CD4-positive, alpha-beta T cell treated with Interleukin-17A for 4 hours (primary cell): Measurements from ENCODE around the gene CDYL2.

Experiments
- DNase-seq: peaks from one replicate; pipeline ENCODE4 v3.0.0-alpha.2; 2020; ENCODE audit warnings: mixed read lengths

CDYL2 gene

DNA sequence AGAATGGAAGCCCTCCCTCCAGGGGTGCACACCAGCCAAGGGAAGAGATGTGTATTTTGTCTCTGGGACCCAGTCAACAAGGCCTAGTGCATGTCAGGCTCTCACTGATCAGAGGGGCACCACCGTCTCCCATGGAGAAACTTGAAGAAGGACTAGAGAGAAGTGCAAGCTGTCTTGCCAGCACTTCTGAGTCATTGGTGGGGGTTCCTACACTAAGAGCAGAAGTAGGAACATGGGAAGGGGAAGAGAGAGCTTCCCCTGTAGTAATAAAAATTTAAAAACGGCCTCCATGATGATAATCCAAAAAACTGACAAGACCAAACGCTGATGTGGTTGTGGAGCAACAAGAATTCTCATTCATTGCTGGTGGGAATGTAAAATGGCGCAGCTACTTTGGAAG lies 217.3 kb downstream of the CDYL2 start:
- DNase-seq, result no peak

GRCh38 chr16:80586476-80586875 lies 217.9 kb downstream of the CDYL2 start:
- DNase-seq, result no peak

- DNase-seq, result no peak
Observed at GRCh38 chr16:80585764-80586163, 218.6 kb downstream of the CDYL2 start.

DNA sequence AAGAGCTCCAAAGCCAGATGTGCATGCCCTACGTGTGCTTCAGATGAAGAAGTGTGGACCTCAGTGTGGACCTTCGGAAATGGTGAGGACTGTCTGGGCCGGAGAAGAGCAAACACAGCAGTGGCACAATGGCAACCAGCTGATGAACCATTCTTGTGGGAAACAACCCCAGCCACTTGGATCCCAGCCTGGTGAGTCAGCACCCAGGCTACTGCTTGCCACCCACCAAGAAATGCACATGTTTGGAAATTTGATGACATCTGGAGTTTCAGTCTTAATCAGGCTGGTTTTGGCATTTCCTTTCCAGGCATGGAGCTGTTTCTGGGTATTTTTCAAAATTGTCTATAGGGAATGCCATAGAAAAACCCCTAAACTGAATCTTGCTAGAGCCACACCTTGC lies 220.9 kb downstream of the CDYL2 start:
- no peak for DNase-seq

GRCh38 chr16:80580109-80580832 lies 224.1 kb downstream of the CDYL2 start:
- peak; percentile 68 for DNase-seq

DNA sequence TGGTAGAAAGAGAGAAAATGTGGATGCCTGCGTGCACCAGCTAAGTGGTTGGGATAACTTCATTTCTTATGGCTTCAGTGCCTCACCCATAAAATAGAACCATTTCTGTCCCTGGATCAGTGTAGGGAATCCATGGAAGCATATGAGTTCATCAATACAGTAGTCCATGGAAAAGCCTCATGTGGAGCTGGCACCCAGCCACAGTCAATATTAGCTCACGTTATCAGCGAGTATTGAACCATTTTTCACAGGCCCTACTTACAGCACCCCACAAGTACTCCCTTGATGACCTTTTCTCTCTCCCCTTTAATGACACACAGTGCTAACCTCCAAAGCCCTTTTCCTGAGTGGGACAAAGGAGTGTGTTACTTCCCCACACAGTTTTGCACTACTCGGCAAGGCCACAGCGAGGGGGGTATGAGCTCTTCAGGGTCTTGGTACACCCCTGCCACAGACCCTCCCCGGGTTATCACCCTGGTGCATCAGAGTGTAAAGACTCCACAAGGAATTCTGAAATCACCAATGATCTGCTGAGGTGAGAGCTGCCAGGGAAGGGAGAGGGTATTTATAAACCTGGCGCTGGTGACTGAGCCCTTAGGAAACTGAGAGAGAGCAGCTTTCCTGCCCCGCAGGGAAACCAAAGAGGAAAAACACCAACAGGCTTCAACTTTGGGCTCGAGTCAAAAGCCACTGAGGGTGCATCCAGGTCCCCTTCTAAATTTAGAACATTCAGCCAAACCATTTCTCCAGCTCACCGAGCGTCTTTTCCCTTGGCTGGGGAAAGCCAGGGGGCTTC lies 226.7 kb downstream of the CDYL2 start:
- no peak for DNase-seq

- no peak for DNase-seq
Observed at GRCh38 chr16:80576343-80576912, 228.0 kb downstream of the CDYL2 start.

GRCh38 chr16:80573700-80574120 lies 230.7 kb downstream of the CDYL2 start:
- DNase-seq, result no peak

DNA sequence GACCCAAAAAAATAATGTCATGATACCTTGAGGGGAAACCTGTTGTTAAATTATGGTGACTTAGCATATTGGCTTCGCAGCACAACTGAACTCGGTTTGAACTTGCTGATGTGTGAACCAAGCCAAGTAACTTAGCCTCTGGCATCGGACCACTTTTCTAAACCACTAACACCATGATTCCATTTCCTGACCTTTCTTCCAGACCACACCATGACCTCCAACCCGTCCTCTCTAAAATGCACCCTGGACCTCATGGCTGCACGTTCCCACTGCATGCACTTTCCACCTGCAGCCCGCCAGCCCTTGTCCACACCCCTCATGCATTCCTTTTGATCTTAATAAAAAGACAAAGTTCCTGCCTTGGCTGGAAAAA lies 234.3 kb downstream of the CDYL2 start:
- no peak for DNase-seq

GRCh38 chr16:80569440-80570105 lies 234.8 kb downstream of the CDYL2 start:
- peak; percentile 69 for DNase-seq

GRCh38 chr16:80564394-80564793 lies 240.0 kb downstream of the CDYL2 start:
- peak; percentile 32 for DNase-seq

DNA sequence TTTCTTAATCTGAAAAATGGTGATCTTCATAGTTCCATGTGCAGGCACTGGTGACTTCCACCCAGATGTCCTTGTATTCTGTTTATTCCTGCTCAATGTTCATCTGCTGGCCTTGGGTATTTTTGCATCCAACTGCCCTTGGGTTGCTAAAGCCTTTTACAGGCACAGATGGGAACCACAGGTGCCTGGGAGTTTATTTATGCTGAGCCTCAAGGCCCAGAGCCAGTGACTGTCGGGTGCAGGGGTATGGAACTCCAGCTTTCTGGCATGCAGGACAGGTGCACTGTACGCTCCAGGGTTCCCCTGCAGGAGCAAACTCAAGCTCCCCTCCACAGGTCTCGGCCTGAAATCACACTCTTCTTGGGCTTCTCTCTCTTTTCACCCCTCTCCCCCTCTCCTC lies 241.3 kb downstream of the CDYL2 start:
- no peak for DNase-seq

- no peak for DNase-seq
Observed at GRCh38 chr16:80559369-80559768, 245.0 kb downstream of the CDYL2 start.

GRCh38 chr16:80557037-80557436 lies 247.4 kb downstream of the CDYL2 start:
- no peak for DNase-seq

- no peak for DNase-seq
Observed at GRCh38 chr16:80556481-80556880, 247.9 kb downstream of the CDYL2 start.

- DNase-seq, result no peak
Observed at GRCh38 chr16:80554033-80554432, 250.4 kb downstream of the CDYL2 start.

DNA sequence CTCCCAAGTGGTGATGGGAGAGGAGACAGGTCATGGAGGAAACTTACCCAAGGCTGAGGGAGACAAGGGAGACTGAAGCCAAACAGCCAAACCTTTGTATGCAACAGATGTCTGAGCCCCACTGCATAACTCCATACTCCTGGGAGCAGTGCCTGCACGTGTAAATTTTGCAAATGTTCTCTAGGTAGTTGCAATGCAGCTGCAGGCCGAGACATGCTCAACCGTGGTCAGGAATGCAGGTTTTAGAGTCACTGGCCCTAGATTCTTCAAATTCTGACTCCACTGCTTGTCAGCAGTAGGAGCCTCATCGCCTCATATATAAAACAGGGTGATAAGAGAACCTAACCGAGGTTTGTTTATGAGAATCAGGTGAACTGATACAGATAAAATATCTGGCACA lies 252.1 kb downstream of the CDYL2 start:
- DNase-seq, result no peak
